K562 (cell line): Measurements from ENCODE around the gene PAQR6. TPM values are rescaled to one million over a fixed set of nuclear protein-coding genes. Genes with fewer than 3 reads are reported as not detected.

Source experiments
- HMG20A ChIP-seq: fragments of 450-650 bp; formaldehyde crosslinking; conservative IDR thresholded peaks from 2 replicates; pipeline ENCODE4 v1.4.0; 2020; ENCODE audit warnings: mild to moderate bottlenecking, mixed read lengths
- RBBP5 ChIP-seq: fragments of 200-600 bp; sonication (generic); IDR thresholded peaks from 2 replicates; pipeline ENCODE4 v1.6.1; 2012; ENCODE audit warnings: borderline replicate concordance, mild to moderate bottlenecking, low read length, control low read depth, inconsistent platforms; ENCODE audit not compliant: insufficient read depth, poor library complexity, severe bottlenecking
- TAF9B ChIP-seq: fragments of 450-650 bp; IDR thresholded peaks from 2 replicates; pipeline ENCODE4 v1.6.1; 2018; ENCODE audit warnings: mild to moderate bottlenecking; ENCODE audit not compliant: partially characterized antibody
- ZNF407 ChIP-seq: fragments of 450-650 bp; IDR thresholded peaks from 2 replicates; pipeline ENCODE4 v1.6.1; 2016; ENCODE audit warnings: low read depth
- ZNF551 ChIP-seq: fragments of 250-450 bp; sonication (Bioruptor Pico); IDR thresholded peaks from 2 replicates; pipeline ENCODE4 v1.5.0; 2021; ENCODE audit warnings: mild to moderate bottlenecking, moderate library complexity
- ZNF778 ChIP-seq: fragments of 450-650 bp; formaldehyde crosslinking; IDR thresholded peaks from 2 replicates; pipeline ENCODE4 v1.4.0; 2020; ENCODE audit warnings: mild to moderate bottlenecking, moderate library complexity
- polyA plus RNA-seq, 8 experiments: library from polyadenylated mRNA; depleted of rRNA in 4 of 8; stranded (reverse) in 5 of 8; unstranded in 3 of 8; fragments of >200 nt; fragmentation: Nextera tagmentation in 2 of 8; fragmentation: Illumina TruSeq in 1 of 8; extraction: Ambion mirVana in 2 of 8; extraction: Trizol in 1 of 8; gene quantifications; 2 replicates each; pipeline versions ENCODE4 v1.2.1 to v1.2.3, GENCODE V29; 2011 to 2014; ENCODE audit warnings: inconsistent platforms in 1 of 8, missing spikeins in 1 of 8
- total RNA-seq, 7 experiments: library from RNA; depleted of rRNA in 6 of 7; stranded (reverse); fragments of >200 nt in 6 of 7; fragmentation: Illumina TruSeq in 2 of 7; extraction: Trizol in 2 of 7; gene quantifications; 2 replicates each; pipeline versions ENCODE4 v1.2.1 to v1.2.3, GENCODE V29; 2011 to 2021; ENCODE audit warnings: low replicate concordance in 1 of 7
- TF ChIP-seq, protein P1 (sequence below), 2 experiments: IDR thresholded peaks in 1 of 2; conservative IDR thresholded peaks in 1 of 2; 2 replicates each; pipeline ENCODE4 v1.6.1; 2016; ENCODE audit warnings: low read depth in 2 of 2, mild to moderate bottlenecking in 1 of 2, missing compliant biosample characterization in 1 of 2, missing genetic modification characterization in 1 of 2, moderate library complexity in 1 of 2
- TF ChIP-seq, protein P2 (sequence below), 2 experiments: fragments of 450-650 bp; IDR thresholded peaks; 2 replicates each; pipeline ENCODE4 v1.6.1; 2016
- TF ChIP-seq, protein P3 (sequence below), 2 experiments: fragments of 450-650 bp in 1 of 2; sonication (generic) in 1 of 2; formaldehyde crosslinking; conservative IDR thresholded peaks; 2 replicates each; pipeline versions ENCODE4 v1.4.0 to v1.8.1; 2020 to 2022; ENCODE audit warnings: mild to moderate bottlenecking in 1 of 2, missing genetic modification reagents in 1 of 2
- TF ChIP-seq, protein P4 (sequence below): IDR thresholded peaks from 2 replicates; pipeline ENCODE4 v1.6.1; 2016; ENCODE audit warnings: missing genetic modification characterization, missing compliant biosample characterization

The PAQR6 gene
- total and polyA plus RNA-seq, 9 of the 15 experiments (the other 6 are each of a cell fraction or from before 2014, with no cell fraction given) = 0.07 to 1.8 (median 0.62) TPM

DNA sequence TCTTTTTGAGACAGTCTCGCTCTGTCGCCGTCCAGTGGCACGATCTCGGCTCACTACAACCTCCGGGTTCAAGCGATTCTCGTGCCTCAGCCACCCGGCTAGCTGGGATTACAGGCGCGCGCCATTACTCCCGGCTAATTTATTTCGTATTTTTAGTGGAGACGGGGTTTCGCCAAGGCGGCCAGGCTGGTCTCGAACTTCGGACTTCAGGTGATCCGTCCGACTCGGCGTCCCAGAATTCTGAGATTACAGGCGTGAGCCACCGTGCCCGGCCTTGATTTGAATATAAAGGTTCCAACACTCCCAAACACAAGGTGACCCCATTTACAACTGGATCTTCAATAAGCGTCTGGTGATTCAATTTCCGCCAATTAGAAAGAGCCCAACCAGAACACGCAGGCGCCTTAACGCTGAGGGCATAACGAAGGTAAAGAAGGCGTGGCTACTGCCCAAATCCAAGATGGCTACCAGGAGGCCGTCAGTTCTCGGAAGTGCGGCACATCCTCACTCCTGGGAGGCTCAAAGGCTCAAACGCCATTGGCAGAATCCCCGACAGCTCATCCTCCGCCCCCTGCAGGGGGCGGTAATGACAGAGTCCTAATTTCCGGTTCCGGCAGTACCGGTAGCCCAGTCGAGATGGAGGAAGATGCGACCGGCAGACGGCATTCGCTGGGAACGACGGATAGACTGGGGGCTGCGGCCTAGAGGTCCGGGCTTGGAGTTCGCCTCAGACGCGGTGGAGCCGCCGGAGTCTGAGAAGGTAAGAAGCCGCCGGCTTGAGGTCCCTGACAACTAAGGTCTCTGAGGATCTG is 54.2 kb downstream of the PAQR6 start, which contains the start of gene SLC25A44 (continued):
- TF ChIP-seq, protein P1, sequence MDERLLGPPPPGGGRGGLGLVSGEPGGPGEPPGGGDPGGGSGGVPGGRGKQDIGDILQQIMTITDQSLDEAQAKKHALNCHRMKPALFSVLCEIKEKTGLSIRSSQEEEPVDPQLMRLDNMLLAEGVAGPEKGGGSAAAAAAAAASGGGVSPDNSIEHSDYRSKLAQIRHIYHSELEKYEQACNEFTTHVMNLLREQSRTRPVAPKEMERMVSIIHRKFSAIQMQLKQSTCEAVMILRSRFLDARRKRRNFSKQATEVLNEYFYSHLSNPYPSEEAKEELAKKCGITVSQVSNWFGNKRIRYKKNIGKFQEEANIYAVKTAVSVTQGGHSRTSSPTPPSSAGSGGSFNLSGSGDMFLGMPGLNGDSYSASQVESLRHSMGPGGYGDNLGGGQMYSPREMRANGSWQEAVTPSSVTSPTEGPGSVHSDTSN (CRISPR knock-in tag; IDR thresholded peaks at IDR 0.05; ENCODE audit: low read depth) = no peak
- TF ChIP-seq, protein P1 (tag; conservative IDR thresholded peaks at IDR 0.05; ENCODE audit: low read depth) = peak; percentile 74
- TF ChIP-seq HMG20A (CRISPR knock-in tag) (no peak), ZNF551 (no peak), ZNF778 (CRISPR knock-in tag) (no peak), TAF9B (peak; percentile 68), RBBP5 (peak; percentile 39), ZNF407 (no peak; the same call in 1 of the 2 replicates)
- TF ChIP-seq, protein P2, sequence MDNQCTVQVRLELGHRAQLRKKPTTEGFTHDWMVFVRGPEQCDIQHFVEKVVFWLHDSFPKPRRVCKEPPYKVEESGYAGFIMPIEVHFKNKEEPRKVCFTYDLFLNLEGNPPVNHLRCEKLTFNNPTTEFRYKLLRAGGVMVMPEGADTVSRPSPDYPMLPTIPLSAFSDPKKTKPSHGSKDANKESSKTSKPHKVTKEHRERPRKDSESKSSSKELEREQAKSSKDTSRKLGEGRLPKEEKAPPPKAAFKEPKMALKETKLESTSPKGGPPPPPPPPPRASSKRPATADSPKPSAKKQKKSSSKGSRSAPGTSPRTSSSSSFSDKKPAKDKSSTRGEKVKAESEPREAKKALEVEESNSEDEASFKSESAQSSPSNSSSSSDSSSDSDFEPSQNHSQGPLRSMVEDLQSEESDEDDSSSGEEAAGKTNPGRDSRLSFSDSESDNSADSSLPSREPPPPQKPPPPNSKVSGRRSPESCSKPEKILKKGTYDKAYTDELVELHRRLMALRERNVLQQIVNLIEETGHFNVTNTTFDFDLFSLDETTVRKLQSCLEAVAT (IDR thresholded peaks at IDR 0.05) = peak in 1 of 2 experiments; percentile 13; a peak in 1 of 4 replicates
- TF ChIP-seq, protein P3, sequence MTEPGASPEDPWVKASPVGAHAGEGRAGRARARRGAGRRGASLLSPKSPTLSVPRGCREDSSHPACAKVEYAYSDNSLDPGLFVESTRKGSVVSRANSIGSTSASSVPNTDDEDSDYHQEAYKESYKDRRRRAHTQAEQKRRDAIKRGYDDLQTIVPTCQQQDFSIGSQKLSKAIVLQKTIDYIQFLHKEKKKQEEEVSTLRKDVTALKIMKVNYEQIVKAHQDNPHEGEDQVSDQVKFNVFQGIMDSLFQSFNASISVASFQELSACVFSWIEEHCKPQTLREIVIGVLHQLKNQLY (CRISPR knock-in tag; conservative IDR thresholded peaks at IDR 0.05) = no peak
- TF ChIP-seq, protein P4, sequence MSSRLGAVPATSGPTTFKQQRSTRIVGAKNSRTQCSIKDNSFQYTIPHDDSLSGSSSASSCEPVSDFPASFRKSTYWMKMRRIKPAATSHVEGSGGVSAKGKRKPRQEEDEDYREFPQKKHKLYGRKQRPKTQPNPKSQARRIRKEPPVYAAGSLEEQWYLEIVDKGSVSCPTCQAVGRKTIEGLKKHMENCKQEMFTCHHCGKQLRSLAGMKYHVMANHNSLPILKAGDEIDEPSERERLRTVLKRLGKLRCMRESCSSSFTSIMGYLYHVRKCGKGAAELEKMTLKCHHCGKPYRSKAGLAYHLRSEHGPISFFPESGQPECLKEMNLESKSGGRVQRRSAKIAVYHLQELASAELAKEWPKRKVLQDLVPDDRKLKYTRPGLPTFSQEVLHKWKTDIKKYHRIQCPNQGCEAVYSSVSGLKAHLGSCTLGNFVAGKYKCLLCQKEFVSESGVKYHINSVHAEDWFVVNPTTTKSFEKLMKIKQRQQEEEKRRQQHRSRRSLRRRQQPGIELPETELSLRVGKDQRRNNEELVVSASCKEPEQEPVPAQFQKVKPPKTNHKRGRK (tag) = no peak
